Heart left ventricle (tissue), 16 donors: ENCODE measurements around the gene G6PC1. TPM values are rescaled to one million over a fixed set of nuclear protein-coding genes. Genes with fewer than 3 reads are reported as not detected.

Experiments used
- ATAC-seq, 4 donors: fragments of 200-7000 bp; cut with Tn5 transposase; one replicate each; pipeline ENCODE4 v1.9.1; 2020 to 2022; ENCODE audit warnings: moderate library complexity in 4 of 4, mild to moderate bottlenecking in 3 of 4, moderate number of reproducible peaks in 1 of 4
- DNase-seq, 5 donors: peaks; one replicate each; pipeline ENCODE4 v3.0.0-alpha.2; 2020
- H3K27ac ChIP-seq, 12 donors: fragments of 200-600 bp; sonication (generic) in 4 of 12; one replicate each; pipeline versions ENCODE4 v1.5.0 to v1.8.0; 2016 to 2022; ENCODE audit warnings: mild to moderate bottlenecking in 2 of 12
- H3K27me3 ChIP-seq, 9 donors: fragments of 200-600 bp; sonication (generic) in 2 of 9; one replicate each; pipeline versions ENCODE4 v1.5.1 to v1.8.0; 2016 to 2022; ENCODE audit warnings: mild to moderate bottlenecking in 3 of 9
- H3K36me3 ChIP-seq, 9 donors: fragments of 200-600 bp; sonication (generic) in 2 of 9; one replicate each; pipeline versions ENCODE4 v1.5.0 to v1.8.0; 2018 to 2022; ENCODE audit warnings: mild to moderate bottlenecking in 2 of 9
- H3K4me1 ChIP-seq, 12 donors: fragments of 200-600 bp; sonication (generic) in 4 of 12; one replicate each; pipeline versions ENCODE4 v1.5.0 to v1.8.0; 2016 to 2022; ENCODE audit warnings: mild to moderate bottlenecking in 3 of 12
- H3K4me3 ChIP-seq, 12 donors: fragments of 200-600 bp; sonication (generic) in 4 of 12; one replicate each; pipeline versions ENCODE4 v1.5.0 to v1.8.0; 2017 to 2022; ENCODE audit warnings: mild to moderate bottlenecking in 9 of 12, moderate library complexity in 4 of 12
- H3K9me3 ChIP-seq, 12 donors: fragments of 200-600 bp; sonication (generic) in 4 of 12; one replicate each; pipeline versions ENCODE4 v1.5.0 to v1.8.0; 2016 to 2022; ENCODE audit warnings: mild to moderate bottlenecking in 1 of 12
- POLR2A ChIP-seq, 2 donors: fragments of 450-650 bp; IDR thresholded peaks; one replicate each; pipeline ENCODE4 v1.6.1; 2017; ENCODE audit warnings: antibody characterized with exemption in 2 of 2, mild to moderate bottlenecking in 2 of 2, moderate library complexity in 2 of 2
- WGBS, 4 donors: extraction: QIAGEN DNeasy Blood & Tissue Kit in 2 of 4; methylation state at CpG; one replicate each; pipeline versions ENCODE4 v1.1.5 to v1.1.7; 2013 to 2018; 5-methylcytosine and 5-hydroxymethylcytosine counted together
- intact Hi-C, 10 donors: fragments of 100-400 bp; cut with DNase I; formaldehyde crosslinking; loops; one replicate each; pipeline versions ENCODE4 v1.11.1 to v1.14.2; 2022
- polyA plus RNA-seq, 2 donors: library from polyadenylated mRNA; stranded (reverse); fragments of 200-250 nt; gene quantifications; one replicate each; pipeline ENCODE4 v1.2.3, GENCODE V29; 2013
- total RNA-seq, 9 donors: library from RNA; depleted of rRNA in 2 of 9; stranded (reverse); fragments of >200 nt in 2 of 9; fragmentation: NEBNext Ultra II Directional in 3 of 9; extraction: Animal tissue kit (Norgen Biotek cat#: 25700) in 3 of 9; gene quantifications; one replicate each; pipeline versions ENCODE4 v1.1.0 to v1.2.4, GENCODE V29; 2016 to 2023
- TF ChIP-seq, protein P1 (sequence below), 12 donors: fragments of 200-600 bp; sonication (generic) in 4 of 12; IDR thresholded peaks; one replicate each; pipeline versions ENCODE4 v1.5.0 to v1.8.0; 2018 to 2022; ENCODE audit warnings: antibody characterized with exemption in 12 of 12, mild to moderate bottlenecking in 5 of 12
- donor health status: ischemic (EF 13 %, LVEDD 7.1; RV severe dilation, severe dysfunction).
- donor health status: healthy with polysubstance abuse.
- donor health status: DM: no; HTN: yes; CAD: no.
- donor health status: DM: no; HTN: no; CAD: no.
- donor health status: ischemic (EF 25% LVEDD 6.9; RV normal size, moderate dysfunction).
- donor health status: ischemic (EF 25% LVEDD 5.7; RV mildly dilated, moderate dysfunction).
- donor health status: healthy.
- donor health status: DM: yes; HTN: yes; CAD: no.
- donor health status: ischemic (EF 35%, LVEDD 5.7; RV mildly dilated, moderate dysfunction).
- donor health status: nonischemic (EF 11% LVEDD 7.7; RV severe dilation, severe dysfunction).
- donor health status: DM: yes; HTN: yes; CAD: no.
- donor health status: PGD.
- donor health status: ischemic (EF 29% LVEDD 5.4; RV normal size, mild dysfunction).
- donor health status: nonischemic (EF 23%, LVEDD 6.1; RV moderate dilation, normal function).

G6PC1 gene
- total and polyA plus RNA-seq, 11 donors, result not detected

DNA sequence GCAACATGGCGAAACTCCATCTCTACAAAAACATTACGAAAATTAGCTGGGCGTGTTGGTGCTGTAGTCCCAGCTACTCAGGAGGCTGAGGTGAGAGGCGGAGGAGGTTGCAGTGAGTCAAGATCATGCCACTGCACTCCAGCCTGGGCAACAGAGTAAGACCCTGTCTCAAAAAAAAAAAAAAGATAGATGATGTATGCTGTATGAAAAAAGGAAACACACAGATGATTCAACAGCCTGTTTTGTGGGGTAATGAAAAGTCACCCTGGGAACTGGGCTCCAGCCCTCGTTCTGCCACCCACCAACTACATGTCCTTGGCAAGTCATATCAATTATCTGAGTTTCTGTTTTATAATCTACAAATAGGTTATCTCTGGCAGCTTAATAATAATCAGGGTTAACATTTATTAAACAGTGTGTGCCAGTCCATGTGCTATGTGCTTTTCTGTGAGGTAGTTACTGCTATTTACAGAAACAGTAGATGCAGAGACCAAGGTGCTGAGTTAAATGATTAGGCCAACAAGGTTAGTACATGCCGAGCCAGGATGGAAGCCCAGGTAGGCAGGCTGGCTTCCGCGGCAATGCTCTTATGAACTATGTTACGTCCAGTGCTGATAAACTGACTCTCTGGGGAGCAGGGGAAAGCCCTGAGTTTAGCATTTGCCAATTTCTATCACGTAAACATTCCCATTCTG, 1.1 kb downstream of the G6PC1 start:
- Histone ChIP-seq H3K4me1 (no peaks in the 10 kb centered on the region), H3K9me3 (no peaks in the 10 kb centered on the region), H3K36me3 (no peaks in the 10 kb centered on the region), H3K4me3 (no peak overlapping the region), H3K27ac (no peak overlapping the region), H3K27me3 (peaks cover 0 to 4% (median 0%) of the 10 kb centered on the region in 9 donors)
- no peak for ATAC-seq
- DNase-seq, result no peak
- intact Hi-C loops, result no loop called here
- TF ChIP-seq, protein P1, sequence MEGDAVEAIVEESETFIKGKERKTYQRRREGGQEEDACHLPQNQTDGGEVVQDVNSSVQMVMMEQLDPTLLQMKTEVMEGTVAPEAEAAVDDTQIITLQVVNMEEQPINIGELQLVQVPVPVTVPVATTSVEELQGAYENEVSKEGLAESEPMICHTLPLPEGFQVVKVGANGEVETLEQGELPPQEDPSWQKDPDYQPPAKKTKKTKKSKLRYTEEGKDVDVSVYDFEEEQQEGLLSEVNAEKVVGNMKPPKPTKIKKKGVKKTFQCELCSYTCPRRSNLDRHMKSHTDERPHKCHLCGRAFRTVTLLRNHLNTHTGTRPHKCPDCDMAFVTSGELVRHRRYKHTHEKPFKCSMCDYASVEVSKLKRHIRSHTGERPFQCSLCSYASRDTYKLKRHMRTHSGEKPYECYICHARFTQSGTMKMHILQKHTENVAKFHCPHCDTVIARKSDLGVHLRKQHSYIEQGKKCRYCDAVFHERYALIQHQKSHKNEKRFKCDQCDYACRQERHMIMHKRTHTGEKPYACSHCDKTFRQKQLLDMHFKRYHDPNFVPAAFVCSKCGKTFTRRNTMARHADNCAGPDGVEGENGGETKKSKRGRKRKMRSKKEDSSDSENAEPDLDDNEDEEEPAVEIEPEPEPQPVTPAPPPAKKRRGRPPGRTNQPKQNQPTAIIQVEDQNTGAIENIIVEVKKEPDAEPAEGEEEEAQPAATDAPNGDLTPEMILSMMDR (IDR thresholded peaks at IDR 0.05), result no peak
- no peak for TF ChIP-seq POLR2A (IDR thresholded peaks at IDR 0.05)
- 82 to 87% (median 84%) methylated on average over 10 of the region's 10 CpGs for WGBS, 4 donors

DNA sequence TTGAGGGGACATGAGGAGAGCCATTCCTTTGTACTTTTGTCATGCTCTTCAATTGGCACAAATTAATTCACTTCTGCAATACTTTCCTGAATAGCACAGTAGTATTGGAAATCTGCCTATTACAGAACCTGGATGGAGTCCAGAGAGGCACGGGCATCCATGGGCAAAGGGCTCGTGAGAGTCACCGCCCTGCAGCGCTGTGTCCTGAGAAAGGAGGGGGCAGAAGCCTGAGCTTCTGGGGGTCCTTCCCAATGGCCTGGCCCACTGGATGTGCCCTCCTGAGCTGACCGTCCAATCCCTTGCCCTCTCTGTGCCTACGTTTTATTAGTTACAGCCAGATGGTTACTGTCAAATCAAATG, 3.5 kb downstream of the G6PC1 start:
- intact Hi-C loops, result no loop called here
- no peaks in the 10 kb centered on the region for H3K4me1 ChIP-seq
- peaks cover 0 to 4% (median 0%) of the 10 kb centered on the region in 9 donors for H3K27me3 ChIP-seq
- 59 to 75% (median 66%) methylated on average over 6 of the region's 6 CpGs for WGBS, 4 donors
- H3K27ac ChIP-seq, result no peak overlapping the region
- H3K4me3 ChIP-seq, result no peak overlapping the region
- no peaks in the 10 kb centered on the region for H3K9me3 ChIP-seq
- ATAC-seq (no peak), DNase-seq (no peak)
- H3K36me3 ChIP-seq, result no peaks in the 10 kb centered on the region
- no peak for TF ChIP-seq POLR2A (IDR thresholded peaks at IDR 0.05)
- TF ChIP-seq, protein P1 (IDR thresholded peaks at IDR 0.05), result no peak

DNA sequence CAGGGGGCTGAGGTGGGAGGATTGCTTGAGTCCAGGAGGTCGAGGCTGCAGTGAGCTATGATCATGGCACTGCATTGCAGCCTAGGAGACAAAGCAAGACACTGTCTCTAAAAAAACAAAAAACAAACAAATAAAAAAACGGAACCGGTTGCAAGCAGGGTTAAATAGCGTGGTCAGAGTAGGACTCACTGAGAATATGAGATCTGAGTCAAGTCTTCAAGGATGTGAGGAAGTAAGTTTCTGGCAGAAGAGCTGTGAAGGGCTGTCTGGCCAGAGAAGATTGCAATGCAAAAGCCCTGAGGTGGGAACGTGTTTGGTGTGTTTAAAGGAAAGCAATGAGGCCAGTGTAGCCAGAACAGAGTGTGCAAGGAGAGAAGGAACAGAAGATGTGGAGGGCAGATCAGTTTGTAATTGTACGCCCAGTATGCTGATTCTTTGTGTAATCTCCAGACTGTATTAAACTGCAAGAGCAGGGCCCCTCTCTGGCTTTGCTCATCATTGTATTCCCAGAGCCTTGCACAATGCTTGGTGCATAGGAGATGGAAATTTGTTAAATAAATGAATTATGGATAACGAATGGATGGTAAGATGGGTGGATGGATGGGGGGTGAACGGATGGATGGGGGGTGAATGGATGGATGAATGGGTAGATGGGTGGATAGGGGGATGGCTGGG, 6.3 kb downstream of the G6PC1 start:
- H3K4me1 ChIP-seq, result no peaks in the 10 kb centered on the region
- H3K9me3 ChIP-seq, result no peaks in the 10 kb centered on the region
- no peak for DNase-seq
- intact Hi-C loops, result no loop called here
- no peak overlapping the region for H3K4me3 ChIP-seq
- ATAC-seq, result no peak
- no peak overlapping the region for H3K27ac ChIP-seq
- TF ChIP-seq, protein P1 (IDR thresholded peaks at IDR 0.05), result no peak
- no peaks in the 10 kb centered on the region for H3K27me3 ChIP-seq
- 77 to 83% (median 81%) methylated on average over 8 of the region's 8 CpGs for WGBS, 4 donors
- H3K36me3 ChIP-seq, result no peaks in the 10 kb centered on the region

DNA sequence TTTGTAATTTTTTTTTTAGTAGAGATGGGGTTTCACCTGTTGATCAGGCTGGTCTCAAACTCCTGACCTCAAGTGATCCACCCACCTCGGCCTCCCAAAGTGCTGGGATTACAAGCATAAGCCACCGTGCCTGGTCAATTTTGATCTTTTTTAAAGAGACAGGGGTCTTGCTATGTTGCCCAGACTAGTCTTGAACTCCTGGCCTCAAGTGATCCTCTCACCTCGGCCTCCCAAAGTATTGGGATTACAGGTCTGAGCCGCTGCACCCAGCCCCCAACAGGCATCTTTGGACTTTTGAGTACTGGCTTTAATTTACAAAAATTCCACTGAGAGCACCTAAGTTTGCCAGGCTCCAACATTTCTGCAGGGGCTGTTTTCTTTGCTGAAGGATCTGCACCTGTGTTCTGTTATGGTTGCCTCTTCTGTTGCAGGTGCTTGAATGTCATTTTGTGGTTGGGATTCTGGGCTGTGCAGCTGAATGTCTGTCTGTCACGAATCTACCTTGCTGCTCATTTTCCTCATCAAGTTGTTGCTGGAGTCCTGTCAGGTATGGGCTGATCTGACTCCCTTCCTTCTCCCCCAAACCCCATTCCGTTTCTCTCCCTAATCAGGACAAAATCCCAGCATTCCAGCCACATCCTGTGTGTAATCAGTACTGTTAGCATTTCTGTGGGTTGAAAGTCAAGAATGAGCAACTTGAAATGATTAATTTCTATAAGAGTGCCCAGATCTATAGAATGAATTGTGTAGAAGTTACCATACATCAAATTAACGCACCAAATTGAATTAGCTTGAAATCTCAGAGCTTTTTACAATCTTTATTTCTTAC, 8.5 kb downstream of the G6PC1 start:
- no peak for TF ChIP-seq POLR2A (IDR thresholded peaks at IDR 0.05)
- TF ChIP-seq, protein P1 (IDR thresholded peaks at IDR 0.05), result no peak
- WGBS, 4 donors, result 75 to 83% (median 79%) methylated on average over 7 of the region's 7 CpGs
- Histone ChIP-seq H3K4me3 (no peak overlapping the region), H3K36me3 (no peaks in the 10 kb centered on the region), H3K27ac (no peak overlapping the region), H3K27me3 (no peaks in the 10 kb centered on the region), H3K4me1 (no peaks in the 10 kb centered on the region), H3K9me3 (no peaks in the 10 kb centered on the region)
- no peak for ATAC-seq
- intact Hi-C loops, result no loop called here
- no peak for DNase-seq
